Right renal cortex interstitium (tissue), 3 donors: Measurements from ENCODE around the gene LAMTOR4. TPM values are rescaled to one million over a fixed set of nuclear protein-coding genes. Genes with fewer than 3 reads are reported as not detected.

Source experiments
- DNase-seq, 3 donors: peaks; one replicate each; pipeline ENCODE4 v3.0.0-alpha.2; 2013; ENCODE audit warnings: low read depth in 3 of 3, low spot score in 2 of 3
- polyA plus RNA-seq, 3 donors: library from polyadenylated mRNA; unstranded; fragments of 120-200 nt; gene quantifications; one replicate each; pipeline ENCODE4 v1.2.1, GENCODE V29; 2013; ENCODE audit not compliant: insufficient read length in 3 of 3

LAMTOR4 gene
- polyA plus RNA-seq, 3 donors, result 99.1 to 103 (median 99.7) TPM

GRCh38 chr7:100152937-100153666 lies 4.4 kb downstream of the LAMTOR4 start:
- DNase-seq, result no peak

DNA sequence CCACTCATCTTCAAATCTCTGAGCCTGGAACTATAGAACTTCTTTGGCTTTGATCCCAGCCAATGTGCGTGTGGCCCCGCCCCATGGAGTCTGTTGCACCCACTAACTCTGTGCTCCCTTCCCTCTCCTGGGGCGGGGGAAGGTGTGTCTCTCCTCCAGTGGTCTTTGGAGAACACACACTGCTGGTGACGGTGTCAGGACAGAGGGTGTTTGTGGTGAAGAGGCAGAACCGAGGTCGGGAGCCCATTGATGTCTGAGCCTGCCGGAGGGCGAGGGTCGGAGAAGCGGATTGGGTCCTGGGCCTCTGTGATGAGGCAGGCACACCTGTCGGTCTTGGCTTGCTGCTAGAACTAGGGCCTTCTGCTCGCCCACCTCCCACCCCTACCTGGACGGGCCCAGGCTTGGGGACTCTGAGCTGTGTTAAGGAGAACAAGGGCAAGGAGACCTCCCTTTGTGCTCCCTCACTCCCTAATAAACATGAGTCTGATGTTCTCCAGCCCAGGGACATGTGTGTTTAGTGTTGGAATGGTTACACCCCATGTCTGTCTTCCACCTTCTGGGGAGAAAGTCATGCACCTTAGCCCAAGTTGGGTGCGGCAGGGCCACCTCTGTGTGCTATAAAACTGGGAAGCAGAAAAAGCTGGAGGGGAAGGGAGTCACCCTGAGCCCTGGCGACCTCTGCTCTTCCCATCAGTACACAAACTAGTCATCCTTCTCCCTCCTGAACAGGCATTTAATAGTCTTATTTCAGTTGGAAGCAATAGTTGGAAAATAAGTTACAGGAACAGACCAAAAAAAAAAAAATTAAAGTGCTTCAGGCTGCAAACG lies 5.2 kb downstream of the LAMTOR4 start:
- DNase-seq, result no peak

- DNase-seq, result no peak
These were observed 6.2 kb downstream of the LAMTOR4 start for GRCh38 chr7:100154651-100155491.

GRCh38 chr7:100155553-100156317 lies 7.0 kb downstream of the LAMTOR4 start:
- DNase-seq, result no peak

GRCh38 chr7:100156331-100157068 lies 7.8 kb downstream of the LAMTOR4 start:
- DNase-seq, result no peak

DNA sequence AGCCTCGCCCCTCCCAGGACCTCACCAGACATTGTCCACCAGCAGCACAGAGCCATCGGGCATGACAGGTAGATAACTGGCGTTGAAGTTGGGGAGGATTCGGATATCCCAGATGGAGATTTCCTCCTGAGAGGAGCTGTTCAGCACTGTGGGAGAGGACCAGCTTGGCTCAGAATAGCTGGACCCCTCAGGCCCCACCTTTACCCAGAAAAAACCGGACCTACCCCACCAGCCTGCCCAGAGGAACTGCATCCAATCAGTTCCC lies 8.3 kb downstream of the LAMTOR4 start:
- no peak for DNase-seq

DNA sequence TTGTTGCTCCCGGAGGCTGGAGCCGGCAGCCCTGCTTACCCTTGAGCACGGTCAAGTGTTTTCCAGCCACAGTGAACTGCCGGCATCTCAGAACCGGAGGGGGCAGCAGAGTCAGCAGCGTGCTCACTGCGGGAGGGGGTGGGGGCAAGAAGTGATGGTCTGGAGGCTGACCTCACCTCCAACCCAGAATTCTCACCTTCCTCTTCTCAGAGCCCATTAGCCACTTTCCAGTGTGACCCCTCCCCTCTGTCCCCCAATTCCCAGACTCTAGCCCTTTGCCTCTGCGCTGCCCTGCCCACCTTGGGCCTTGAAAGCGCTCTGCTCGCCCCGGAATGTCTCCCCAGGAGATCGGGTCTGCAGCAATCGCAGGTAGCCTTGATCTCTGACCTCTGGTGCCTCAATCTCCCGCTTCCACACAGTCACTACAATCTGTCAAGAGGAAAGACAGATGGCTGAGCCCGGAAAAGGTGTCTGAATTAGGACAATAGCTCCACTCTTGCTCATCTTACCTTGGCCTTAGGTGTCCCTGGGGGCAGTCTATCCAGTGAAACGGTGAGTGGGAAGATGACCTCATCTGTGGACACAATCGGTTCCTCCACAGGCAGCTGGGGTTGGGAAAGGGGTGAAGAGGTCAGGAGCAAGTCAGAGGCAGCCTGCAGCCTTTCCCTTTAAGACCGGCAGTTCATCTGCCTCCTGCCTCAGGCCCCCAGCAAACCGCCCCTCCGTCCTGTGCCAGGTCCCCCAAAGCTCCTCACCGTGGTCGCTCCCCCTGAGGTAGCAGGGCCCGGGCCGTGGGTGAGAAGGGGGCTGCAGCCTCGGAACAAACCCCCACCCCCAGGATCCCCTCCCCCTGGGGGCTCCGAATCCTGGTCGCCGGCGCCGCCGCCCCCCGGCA lies 8.9 kb downstream of the LAMTOR4 start:
- no peak for DNase-seq

- DNase-seq, result peak in 2 of 3 donors; percentile 82 to 86
These were observed 9.7 kb downstream of the LAMTOR4 start, which contains the start of gene TRAPPC14 for GRCh38 chr7:100158229-100159098. TSS of gene TRAPPC14 (minus strand) at chr7:100158723. CDS start at chr7:100158499, 224 bp downstream.

GRCh38 chr7:100159099-100159623 lies 10.4 kb downstream of the LAMTOR4 start:
- DNase-seq, result no peak

DNA sequence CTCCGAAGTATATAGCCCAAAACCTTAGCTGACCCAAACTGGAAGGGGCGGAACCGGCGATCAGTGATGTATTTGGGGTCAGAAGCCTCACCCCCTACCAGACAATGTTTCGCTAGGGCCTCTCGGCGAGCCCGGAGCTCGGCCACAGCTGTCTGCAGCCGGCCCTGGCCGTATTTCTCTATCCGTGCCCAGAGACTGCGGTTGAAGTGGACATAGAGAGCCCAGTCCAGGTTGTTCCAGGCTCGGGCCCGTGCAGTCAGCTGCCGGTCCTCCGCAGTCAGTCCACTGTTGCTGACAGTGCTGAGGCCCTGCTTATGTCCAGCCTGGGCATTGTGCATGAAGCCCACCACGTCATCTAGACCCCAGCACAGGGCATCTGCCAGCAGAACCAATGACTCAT lies 11.3 kb downstream of the LAMTOR4 start:
- DNase-seq, result no peak

- DNase-seq, result no peak
These were observed 14.4 kb downstream of the LAMTOR4 start for GRCh38 chr7:100163006-100163531.

- DNase-seq, result no peak
These were observed 15.2 kb downstream of the LAMTOR4 start for GRCh38 chr7:100163871-100164270.

DNA sequence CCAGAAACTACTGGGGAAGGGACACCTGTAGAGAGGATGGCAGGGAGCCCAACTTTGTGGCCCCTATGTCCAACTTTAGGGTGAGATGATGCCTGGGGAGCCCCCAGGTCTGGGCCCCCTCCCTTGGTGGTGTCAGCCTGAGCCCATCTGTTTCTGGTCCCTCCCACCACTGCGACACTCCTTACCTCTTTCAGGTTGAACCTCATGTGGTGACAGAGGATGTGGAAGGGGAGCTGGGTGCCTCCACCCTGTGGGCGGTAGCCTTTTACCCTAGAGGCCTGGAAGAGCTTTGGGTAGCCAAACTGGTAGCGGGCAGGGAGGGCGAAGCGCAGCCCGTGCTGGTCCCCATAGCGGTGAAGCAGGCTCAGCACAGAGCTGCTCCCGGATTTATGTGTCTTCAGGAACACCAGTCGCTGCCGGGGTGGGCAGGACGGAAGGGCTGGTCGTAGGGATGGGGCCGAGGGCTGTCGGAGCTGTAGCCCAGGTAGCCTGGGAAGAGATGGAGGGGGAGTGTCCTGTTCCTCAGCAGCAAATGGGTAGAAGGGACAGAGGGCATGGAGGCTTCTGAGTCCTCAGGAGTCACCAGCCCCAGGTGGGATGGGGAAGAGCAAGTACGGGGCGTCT lies 17.7 kb downstream of the LAMTOR4 start:
- DNase-seq, result no peak

DNA sequence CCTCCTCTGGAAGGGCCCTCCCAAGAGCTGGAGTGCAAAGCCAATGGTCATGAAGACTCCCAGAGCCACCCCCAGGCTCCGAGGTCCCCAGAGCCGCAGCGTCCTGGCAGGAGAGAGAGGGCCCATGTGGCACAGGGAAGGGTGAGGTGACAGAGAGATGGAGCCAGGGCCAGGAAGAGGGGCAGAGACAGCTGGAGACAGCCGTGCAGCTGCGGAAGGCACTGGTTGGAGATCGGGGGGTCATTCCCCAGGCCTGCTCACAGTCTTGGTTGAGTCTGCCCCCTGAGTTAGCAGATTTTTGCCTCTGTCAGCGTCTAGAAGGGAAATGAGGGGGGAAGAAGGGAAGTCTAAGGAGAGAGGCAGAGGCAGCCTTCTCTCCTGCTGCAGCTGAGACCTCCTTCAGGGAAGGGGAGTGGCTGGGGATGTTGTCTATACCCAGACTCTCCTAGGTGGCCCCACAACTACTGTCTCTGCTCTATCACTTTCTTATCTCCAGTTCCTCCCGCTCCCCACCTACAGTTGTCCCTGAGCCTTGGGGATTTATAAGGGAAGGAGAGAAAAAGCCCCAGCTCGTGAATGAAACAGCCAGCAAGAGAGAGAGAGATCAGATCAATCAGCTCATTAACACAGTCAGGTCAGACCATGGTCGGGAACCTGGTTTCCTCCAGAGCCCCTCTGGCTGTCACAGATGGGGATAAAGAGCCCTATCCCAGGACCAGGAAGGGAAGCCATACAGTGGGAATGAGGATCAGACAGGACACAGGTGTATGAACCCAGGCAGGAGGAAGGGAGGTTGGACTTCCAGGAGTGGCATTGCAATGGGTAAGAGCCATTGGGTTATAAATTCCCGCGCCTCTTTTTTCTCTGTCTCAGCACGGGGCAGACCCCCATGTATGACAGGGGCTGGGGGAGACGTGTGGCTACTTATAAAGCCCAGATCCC lies 18.5 kb downstream of the LAMTOR4 start:
- no peak for DNase-seq

DNA sequence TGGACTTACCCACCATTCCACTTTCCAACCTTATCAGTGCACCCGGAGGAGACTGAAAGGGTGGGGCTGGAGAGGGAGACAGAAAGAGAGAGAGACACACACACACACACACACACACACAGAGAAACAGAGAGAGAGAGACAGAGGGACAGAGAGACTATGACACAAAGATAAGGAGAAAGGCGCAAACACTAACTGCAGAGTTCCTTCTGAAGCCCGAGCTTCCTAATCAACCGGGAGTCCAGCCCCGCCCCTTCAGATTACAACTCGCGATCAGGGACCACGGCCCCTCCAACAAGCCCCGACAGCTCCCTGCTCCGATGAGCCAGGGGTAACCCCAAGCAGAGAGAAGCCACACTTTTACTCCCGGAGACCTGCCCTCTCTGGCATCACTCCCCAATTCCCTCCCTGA lies 19.2 kb downstream of the LAMTOR4 start:
- no peak for DNase-seq
